Esophagus muscularis mucosa (tissue), 3 donors: Measurements from ENCODE around the gene UBE2Q1.

Source experiments
- CTCF ChIP-seq, 3 experiments: fragments of 200-600 bp in 2 of 3; fragments of 450-650 bp in 1 of 3; sonication (generic) in 2 of 3; IDR thresholded peaks; one replicate each; pipeline ENCODE4 v1.5.1; 2017 to 2019; ENCODE audit warnings: antibody characterized with exemption in 3 of 3, mild to moderate bottlenecking in 2 of 3, moderate library complexity in 1 of 3
- POLR2AphosphoS5 ChIP-seq, 2 donors: sonication (generic); formaldehyde crosslinking; IDR thresholded peaks; one replicate each; pipeline ENCODE4 v1.6.1; 2017; ENCODE audit warnings: antibody characterized with exemption in 2 of 2

GRCh38 chr1:154549202-154549770 lies 9.2 kb downstream of the UBE2Q1 start:
- no peak for TF ChIP-seq POLR2AphosphoS5 (IDR thresholded peaks at IDR 0.05)
- no peak for TF ChIP-seq CTCF (IDR thresholded peaks at IDR 0.05)
